Measurements from ENCODE around the gene TMEM60.

The TMEM60 gene

GRCh38 chr7:77824636-77825035 is 26.4 kb upstream of the TMEM60 start:
- H3K27ac ChIP-seq = no peak overlapping the region
- TF ChIP-seq, protein P1, sequence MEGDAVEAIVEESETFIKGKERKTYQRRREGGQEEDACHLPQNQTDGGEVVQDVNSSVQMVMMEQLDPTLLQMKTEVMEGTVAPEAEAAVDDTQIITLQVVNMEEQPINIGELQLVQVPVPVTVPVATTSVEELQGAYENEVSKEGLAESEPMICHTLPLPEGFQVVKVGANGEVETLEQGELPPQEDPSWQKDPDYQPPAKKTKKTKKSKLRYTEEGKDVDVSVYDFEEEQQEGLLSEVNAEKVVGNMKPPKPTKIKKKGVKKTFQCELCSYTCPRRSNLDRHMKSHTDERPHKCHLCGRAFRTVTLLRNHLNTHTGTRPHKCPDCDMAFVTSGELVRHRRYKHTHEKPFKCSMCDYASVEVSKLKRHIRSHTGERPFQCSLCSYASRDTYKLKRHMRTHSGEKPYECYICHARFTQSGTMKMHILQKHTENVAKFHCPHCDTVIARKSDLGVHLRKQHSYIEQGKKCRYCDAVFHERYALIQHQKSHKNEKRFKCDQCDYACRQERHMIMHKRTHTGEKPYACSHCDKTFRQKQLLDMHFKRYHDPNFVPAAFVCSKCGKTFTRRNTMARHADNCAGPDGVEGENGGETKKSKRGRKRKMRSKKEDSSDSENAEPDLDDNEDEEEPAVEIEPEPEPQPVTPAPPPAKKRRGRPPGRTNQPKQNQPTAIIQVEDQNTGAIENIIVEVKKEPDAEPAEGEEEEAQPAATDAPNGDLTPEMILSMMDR (conservative IDR thresholded peaks at IDR 0.05) = no peak

DNA sequence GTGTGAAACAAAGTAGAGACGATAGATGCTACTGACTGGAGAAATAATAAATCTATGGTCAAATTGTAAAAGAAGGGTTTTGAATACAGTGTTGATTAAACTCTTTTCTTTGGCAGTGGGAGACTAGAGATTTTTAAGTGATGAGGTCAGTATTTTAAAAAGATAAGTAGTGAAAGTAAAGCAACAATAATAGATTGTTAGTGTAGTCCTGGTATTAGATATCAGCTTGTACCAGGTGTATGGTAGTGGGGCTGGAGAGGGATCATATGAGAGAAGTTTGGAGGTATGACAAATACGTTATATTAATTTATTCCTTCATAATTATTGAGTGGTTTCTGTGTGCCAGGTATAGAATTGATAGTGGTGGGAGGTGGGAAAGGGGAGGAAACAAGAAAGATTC is 25.6 kb upstream of the TMEM60 start:
- TF ChIP-seq, protein P1 (conservative IDR thresholded peaks at IDR 0.05) = no peak
- no peak overlapping the region for H3K27ac ChIP-seq

DNA sequence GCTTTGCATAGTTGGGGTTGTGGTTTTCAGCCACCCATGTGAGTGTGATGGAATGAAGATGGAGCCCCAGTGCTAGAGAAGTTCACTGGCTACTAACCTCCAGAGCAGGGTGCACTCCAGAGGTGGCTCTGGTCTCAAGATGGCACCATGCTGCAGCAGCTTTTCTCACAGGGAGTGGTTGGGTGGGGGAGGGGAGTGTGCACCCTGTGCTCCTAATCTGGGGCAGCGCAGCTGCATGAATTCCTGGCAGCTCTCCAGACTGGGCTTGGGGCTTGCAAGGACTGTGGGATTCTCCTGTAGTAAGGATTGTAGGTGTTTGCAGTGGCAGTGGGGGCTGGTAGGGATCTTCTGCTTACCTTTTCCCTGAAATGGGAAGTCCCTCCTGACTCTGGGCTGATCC is 24.0 kb upstream of the TMEM60 start:
- TF ChIP-seq, protein P1 (conservative IDR thresholded peaks at IDR 0.05) = no peak
- no peak overlapping the region for H3K27ac ChIP-seq

GRCh38 chr7:77820967-77821366 is 22.7 kb upstream of the TMEM60 start:
- TF ChIP-seq, protein P1 (conservative IDR thresholded peaks at IDR 0.05) = no peak
- no peak overlapping the region for H3K27ac ChIP-seq

- TF ChIP-seq, protein P1 (conservative IDR thresholded peaks at IDR 0.05) = no peak
- H3K27ac ChIP-seq = no peak overlapping the region
These were observed 20.8 kb upstream of the TMEM60 start for GRCh38 chr7:77819021-77819420.

DNA sequence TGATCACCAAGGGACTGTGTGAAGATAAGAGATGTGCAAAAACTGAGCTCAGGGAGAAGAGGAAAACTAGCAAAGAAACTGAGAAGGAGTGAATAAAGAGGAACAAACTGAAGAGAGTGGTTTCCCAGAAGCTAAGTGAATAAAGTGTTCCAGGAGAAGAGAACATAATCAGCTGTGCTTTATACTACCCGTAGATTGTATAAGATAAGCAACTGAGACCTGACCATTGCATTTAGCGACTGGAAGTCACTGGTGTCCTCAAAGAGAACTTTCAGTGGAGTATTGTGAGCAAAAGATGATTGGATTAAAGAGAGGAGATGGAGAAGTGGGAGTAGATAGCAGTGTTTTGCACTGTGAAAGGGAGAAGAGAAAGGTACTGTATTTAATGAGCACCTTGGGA is 14.9 kb upstream of the TMEM60 start:
- H3K27ac ChIP-seq = no peak overlapping the region
- TF ChIP-seq, protein P1 (conservative IDR thresholded peaks at IDR 0.05) = no peak

GRCh38 chr7:77812290-77812685 is 14.1 kb upstream of the TMEM60 start:
- no peak overlapping the region for H3K27ac ChIP-seq
- TF ChIP-seq, protein P1 (conservative IDR thresholded peaks at IDR 0.05) = no peak
